Fibroblast of pulmonary artery (primary cell): ENCODE results near the gene SAMHD1.

Experiments used
- DNase-seq: peaks from one replicate; pipeline ENCODE4 v3.0.0-alpha.2; 2010; ENCODE audit warnings: low read depth
- H3K4me3 ChIP-seq: replicated peaks from 2 replicates; pipeline ENCODE4 v1.5.1; 2011; ENCODE audit warnings: low read depth, mild to moderate bottlenecking, control low read depth, low read length, moderate library complexity
- TF ChIP-seq, protein P1 (sequence below): IDR thresholded peaks from 2 replicates; pipeline ENCODE4 v1.5.1; 2011; ENCODE audit warnings: mild to moderate bottlenecking, control low read depth, low read length, inconsistent platforms; ENCODE audit errors: missing control alignments

Gene SAMHD1

DNA sequence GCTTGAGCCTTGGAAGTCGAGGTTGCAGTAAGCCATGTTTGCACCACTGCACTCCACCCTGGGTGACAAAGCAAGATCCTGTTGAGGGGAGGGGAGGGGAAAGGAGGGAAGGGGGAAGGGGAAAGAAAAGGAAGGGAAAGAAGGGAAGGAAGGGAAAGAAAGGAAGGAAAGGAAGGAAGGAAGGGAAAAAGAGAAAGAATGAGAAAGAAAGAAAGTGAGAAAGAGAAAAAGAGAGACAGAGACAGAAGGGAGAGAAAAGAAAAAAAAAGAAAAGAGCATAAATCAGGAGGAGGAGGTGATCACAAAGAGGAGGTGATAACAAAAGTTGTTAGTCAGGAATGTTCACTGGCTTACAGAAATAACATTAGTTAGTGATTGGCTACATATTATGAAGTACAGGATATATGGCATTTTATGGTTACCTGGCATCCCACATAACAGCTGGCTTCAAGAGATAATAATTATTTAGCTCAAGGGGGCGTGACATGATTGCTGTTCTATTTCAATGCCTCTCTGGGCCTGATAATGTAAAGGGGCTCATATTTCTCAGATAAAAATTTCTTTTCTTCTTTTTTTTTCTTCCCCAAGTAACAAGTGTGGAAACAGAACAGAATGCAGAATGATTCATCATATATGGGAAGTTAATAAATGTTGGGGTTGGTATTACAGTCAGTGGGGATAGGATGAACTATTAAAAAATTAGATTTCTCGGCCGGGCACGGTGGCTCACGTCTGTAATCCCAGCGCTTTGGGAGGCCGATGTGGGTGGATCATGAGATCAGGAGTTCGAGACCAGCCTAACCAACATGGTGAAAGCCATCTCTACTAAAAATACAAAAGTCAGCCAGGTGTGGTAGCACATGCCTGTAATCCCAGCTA is 27.1 kb downstream of the SAMHD1 start:
- H3K4me3 ChIP-seq = no peak overlapping the region
- DNase-seq = no peak
- TF ChIP-seq, protein P1, sequence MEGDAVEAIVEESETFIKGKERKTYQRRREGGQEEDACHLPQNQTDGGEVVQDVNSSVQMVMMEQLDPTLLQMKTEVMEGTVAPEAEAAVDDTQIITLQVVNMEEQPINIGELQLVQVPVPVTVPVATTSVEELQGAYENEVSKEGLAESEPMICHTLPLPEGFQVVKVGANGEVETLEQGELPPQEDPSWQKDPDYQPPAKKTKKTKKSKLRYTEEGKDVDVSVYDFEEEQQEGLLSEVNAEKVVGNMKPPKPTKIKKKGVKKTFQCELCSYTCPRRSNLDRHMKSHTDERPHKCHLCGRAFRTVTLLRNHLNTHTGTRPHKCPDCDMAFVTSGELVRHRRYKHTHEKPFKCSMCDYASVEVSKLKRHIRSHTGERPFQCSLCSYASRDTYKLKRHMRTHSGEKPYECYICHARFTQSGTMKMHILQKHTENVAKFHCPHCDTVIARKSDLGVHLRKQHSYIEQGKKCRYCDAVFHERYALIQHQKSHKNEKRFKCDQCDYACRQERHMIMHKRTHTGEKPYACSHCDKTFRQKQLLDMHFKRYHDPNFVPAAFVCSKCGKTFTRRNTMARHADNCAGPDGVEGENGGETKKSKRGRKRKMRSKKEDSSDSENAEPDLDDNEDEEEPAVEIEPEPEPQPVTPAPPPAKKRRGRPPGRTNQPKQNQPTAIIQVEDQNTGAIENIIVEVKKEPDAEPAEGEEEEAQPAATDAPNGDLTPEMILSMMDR = no peak

DNA sequence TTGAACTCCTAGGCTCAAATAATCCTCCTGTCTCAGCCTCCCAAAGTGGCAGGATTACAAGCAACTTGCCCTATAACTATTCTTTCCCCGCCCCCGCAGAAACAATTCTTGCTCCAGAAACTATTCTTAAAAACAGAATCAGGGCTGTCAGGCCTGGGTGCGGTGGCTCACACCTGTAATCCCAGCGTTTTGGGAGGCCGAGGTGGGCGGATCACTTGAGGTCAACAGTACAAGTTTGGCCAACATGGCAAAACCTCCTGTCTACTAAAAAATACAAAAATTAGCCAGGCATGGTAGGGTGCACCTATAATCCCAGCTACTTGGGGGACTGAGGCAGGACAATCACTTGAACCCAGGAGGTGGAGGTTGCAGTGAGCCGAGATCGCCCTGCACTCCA is 31.2 kb downstream of the SAMHD1 start:
- no peak for DNase-seq
- TF ChIP-seq, protein P1 = no peak
- H3K4me3 ChIP-seq = no peak overlapping the region

DNA sequence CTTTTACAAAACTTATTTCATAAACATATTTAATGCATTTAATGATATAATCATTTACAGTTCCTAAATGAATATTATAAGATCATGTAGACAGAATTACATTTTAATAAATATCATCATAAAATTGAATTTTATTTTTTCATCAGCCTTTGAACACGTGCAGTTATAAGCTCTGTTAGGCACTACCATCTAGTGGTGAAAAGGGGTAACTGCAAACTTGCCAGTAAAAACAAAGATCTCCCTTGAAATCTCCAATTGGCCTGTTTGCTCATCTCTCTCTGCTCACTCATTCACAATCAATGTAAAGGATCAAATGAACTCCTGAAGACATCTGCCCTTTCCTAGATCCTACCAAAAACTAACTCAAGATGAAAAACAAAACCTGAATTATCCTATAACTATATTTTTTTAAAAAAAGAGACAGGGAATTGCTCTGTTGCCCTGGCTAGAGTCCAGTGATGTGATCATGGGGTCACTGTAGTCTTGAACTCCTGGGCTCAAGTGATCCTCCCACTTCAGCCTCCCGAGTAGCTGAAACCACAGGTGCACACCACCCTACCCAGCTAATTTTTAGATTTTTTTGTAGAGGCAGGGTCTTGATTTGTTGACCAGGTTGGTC is 31.7 kb downstream of the SAMHD1 start:
- peak; percentile 78 for DNase-seq
- TF ChIP-seq, protein P1 = peak; percentile 98
- H3K4me3 ChIP-seq = no peak overlapping the region

DNA sequence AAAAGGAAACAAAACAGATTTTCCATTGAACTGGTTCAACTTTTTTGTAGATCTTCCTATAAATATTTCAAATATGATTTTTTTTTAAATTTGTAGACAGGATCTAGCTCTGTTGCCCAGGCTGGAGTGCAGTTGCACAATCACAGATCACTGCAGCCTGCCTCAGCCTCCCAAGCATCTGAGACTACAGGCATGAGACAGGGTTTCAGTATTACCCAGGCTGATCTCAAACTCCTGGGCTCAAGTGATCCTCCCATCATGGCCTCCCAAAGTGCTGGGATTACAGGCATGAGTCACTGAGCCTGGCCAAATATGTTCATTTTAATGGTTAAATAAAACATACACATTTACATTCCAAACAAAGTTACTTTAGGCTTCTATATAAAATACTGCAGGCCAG is 33.6 kb downstream of the SAMHD1 start:
- DNase-seq = no peak
- no peak overlapping the region for H3K4me3 ChIP-seq
- TF ChIP-seq, protein P1 = no peak

DNA sequence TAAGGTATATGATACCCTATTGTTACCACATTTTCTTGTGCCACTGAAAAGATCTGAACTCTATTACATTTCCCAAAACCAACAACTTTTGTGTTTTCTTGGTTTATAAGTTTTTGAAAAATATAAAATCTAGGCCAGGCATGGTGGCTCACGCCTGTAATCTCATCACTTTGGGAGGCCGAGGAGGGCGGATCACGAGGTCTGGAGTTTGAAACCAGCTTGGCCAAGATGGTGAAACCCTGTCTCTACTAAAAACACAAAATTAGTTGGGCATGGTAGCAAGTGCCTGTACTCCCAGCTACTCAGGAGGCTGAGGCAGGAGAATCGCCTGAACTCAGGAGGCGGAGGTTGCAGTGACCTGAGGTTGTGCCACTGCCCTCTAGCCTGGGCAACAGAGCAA is 34.3 kb downstream of the SAMHD1 start:
- H3K4me3 ChIP-seq = no peak overlapping the region
- no peak for DNase-seq
- TF ChIP-seq, protein P1 = no peak

DNA sequence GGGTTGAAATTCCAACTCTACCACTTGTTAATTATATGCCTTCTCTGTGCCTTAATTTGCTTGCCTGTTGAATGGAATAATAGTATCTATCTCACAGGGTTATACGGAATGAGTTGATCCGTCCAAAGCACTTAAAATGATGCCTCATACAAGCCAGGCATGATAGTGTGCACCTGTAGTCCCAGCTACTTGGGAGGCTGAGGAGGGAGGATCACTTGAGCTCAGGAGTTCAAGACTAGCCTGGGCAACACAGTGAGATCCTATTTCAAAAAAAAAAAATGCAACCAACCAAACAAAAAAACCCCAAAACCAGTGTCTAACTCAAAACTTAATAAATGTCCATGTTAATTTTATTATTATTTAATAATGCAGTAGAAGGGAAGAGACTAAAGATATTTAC is 35.3 kb downstream of the SAMHD1 start:
- DNase-seq = no peak
- no peak overlapping the region for H3K4me3 ChIP-seq
- TF ChIP-seq, protein P1 = no peak
